PC-3 (cell line): ENCODE data around the gene SLC22A6.

Experiments
- EZH2phosphoT487 ChIP-seq: fragments of 300-600 bp; sonication (generic); IDR thresholded peaks from 2 replicates; pipeline ENCODE4 v1.6.1; 2018; ENCODE audit warnings: mild to moderate bottlenecking, antibody characterized with exemption, low read length, borderline replicate concordance
- TF ChIP-seq, protein P1 (sequence below): fragments of 300-600 bp; sonication (generic); conservative IDR thresholded peaks from 2 replicates; pipeline ENCODE4 v1.5.1; 2017; ENCODE audit warnings: antibody characterized with exemption, low read depth, mild to moderate bottlenecking, low read length

DNA sequence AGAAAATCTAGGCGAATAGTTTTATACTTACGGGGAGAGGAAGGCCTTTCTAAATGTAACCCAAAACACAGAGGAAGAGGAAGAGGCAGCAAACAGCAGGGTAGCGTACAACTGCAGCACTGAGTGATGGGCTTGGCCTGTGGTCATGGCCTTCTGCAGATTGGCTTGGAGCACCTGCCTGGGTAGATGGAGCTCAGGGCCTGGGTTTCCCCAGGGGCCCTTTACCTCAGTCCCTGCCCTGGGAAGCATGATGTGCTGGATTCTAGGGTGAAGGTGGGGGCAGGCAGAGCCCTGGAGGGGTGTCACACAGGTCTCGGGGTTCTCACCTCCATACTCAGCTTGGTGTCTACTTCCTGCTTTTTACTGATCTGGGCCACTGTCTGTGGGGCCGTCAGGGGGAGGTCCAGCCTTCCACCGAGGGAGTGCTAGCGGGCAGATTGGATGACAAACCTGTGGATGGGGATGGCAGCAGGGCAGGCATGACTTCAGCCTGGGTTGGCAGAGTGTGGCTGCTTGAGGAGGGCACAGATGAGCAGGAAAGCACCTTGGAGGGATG, 35.9 kb downstream of the SLC22A6 start:
- TF ChIP-seq, protein P1, sequence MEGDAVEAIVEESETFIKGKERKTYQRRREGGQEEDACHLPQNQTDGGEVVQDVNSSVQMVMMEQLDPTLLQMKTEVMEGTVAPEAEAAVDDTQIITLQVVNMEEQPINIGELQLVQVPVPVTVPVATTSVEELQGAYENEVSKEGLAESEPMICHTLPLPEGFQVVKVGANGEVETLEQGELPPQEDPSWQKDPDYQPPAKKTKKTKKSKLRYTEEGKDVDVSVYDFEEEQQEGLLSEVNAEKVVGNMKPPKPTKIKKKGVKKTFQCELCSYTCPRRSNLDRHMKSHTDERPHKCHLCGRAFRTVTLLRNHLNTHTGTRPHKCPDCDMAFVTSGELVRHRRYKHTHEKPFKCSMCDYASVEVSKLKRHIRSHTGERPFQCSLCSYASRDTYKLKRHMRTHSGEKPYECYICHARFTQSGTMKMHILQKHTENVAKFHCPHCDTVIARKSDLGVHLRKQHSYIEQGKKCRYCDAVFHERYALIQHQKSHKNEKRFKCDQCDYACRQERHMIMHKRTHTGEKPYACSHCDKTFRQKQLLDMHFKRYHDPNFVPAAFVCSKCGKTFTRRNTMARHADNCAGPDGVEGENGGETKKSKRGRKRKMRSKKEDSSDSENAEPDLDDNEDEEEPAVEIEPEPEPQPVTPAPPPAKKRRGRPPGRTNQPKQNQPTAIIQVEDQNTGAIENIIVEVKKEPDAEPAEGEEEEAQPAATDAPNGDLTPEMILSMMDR = no peak
- no peak for TF ChIP-seq EZH2phosphoT487
